Loucy (cell line): ENCODE measurements around the gene THSD7A.

ENCODE experiments used
- H2AFZ ChIP-seq: fragments of 200-600 bp; sonication (generic); 2 replicates; pipeline ENCODE4 v1.6.0; 2016; ENCODE audit warnings: antibody characterized with exemption, mild to moderate bottlenecking, low read length, moderate library complexity
- H3F3A ChIP-seq: fragments of 200-600 bp; 2 replicates; pipeline ENCODE4 v1.6.0; 2016; ENCODE audit warnings: antibody characterized with exemption, low read depth, mild to moderate bottlenecking
- H3K27me3 ChIP-seq: fragments of 200-600 bp; sonication (generic); 2 replicates; pipeline ENCODE4 v1.6.1; 2014; ENCODE audit warnings: low read length, mild to moderate bottlenecking; ENCODE audit not compliant: insufficient read depth, poor library complexity, severe bottlenecking
- H3K36me3 ChIP-seq: fragments of 200-600 bp; sonication (generic); 2 replicates; pipeline ENCODE4 v1.6.1; 2016; ENCODE audit warnings: low read length; ENCODE audit not compliant: insufficient read depth
- H3K4me1 ChIP-seq: fragments of 200-600 bp; sonication (generic); 2 replicates; pipeline ENCODE4 v1.5.1; 2014; ENCODE audit warnings: low read length, mild to moderate bottlenecking; ENCODE audit not compliant: insufficient read depth, poor library complexity, severe bottlenecking
- H3K4me2 ChIP-seq: fragments of 200-600 bp; sonication (generic); 2 replicates; pipeline ENCODE4 v1.6.0; 2014; ENCODE audit warnings: antibody characterized with exemption, low read length, low read depth, mild to moderate bottlenecking; ENCODE audit not compliant: poor library complexity, severe bottlenecking
- H3K4me3 ChIP-seq: fragments of 200-600 bp; sonication (generic); 2 replicates; pipeline ENCODE4 v1.5.1; 2014; ENCODE audit warnings: low read length, mild to moderate bottlenecking, mixed read lengths; ENCODE audit not compliant: poor library complexity, severe bottlenecking
- H3K79me2 ChIP-seq: fragments of 200-600 bp; sonication (generic); 2 replicates; pipeline ENCODE4 v1.6.1; 2014; ENCODE audit warnings: low read length; ENCODE audit not compliant: insufficient read depth
- H3K9ac ChIP-seq: fragments of 200-600 bp; sonication (generic); 2 replicates; pipeline ENCODE4 v1.6.0; 2014; ENCODE audit warnings: mild to moderate bottlenecking, low read depth, low read length, moderate library complexity; ENCODE audit not compliant: poor library complexity, severe bottlenecking
- H3K9me2 ChIP-seq: fragments of 200-600 bp; sonication (generic); replicated peaks from 2 replicates; pipeline ENCODE4 v1.6.1; 2016; ENCODE audit warnings: low read depth, low read length, mixed read lengths
- H3K9me3 ChIP-seq: fragments of 200-600 bp; sonication (generic); 2 replicates; pipeline ENCODE4 v1.6.1; 2014; ENCODE audit warnings: mild to moderate bottlenecking, antibody characterized with exemption, low read length, low read depth; ENCODE audit not compliant: insufficient read depth
- H4K20me1 ChIP-seq: fragments of 200-600 bp; sonication (generic); 2 replicates; pipeline ENCODE4 v1.6.0; 2014; ENCODE audit warnings: antibody characterized with exemption, low read length, mild to moderate bottlenecking; ENCODE audit not compliant: insufficient read depth, poor library complexity, severe bottlenecking
- EZH2phosphoT487 ChIP-seq: fragments of 200-600 bp; IDR thresholded peaks from 2 replicates; pipeline ENCODE4 v1.6.1; 2018; ENCODE audit warnings: antibody characterized with exemption, mild to moderate bottlenecking, moderate library complexity, borderline replicate concordance
- TF ChIP-seq, protein P1 (sequence below): fragments of 200-600 bp; sonication (generic); conservative IDR thresholded peaks from 2 replicates; pipeline ENCODE4 v1.5.1; 2014; ENCODE audit warnings: mild to moderate bottlenecking, antibody characterized with exemption, low read length

The THSD7A gene

GRCh38 chr7:11336432-11336831, 495.6 kb downstream of the THSD7A start:
- no peaks in the 10 kb centered on the region for H3K36me3 ChIP-seq
- no peaks in the 10 kb centered on the region for H3K27me3 ChIP-seq
- H3K9ac ChIP-seq, result no peak overlapping the region
- H3K4me2 ChIP-seq, result no peak overlapping the region
- no peaks in the 10 kb centered on the region for H3F3A ChIP-seq
- no peaks in the 10 kb centered on the region for H3K79me2 ChIP-seq
- no peaks in the 10 kb centered on the region for H3K9me3 ChIP-seq
- H3K4me1 ChIP-seq, result no peaks in the 10 kb centered on the region
- no peak overlapping the region for H2AFZ ChIP-seq
- no peaks in the 10 kb centered on the region for H4K20me1 ChIP-seq
- no peak overlapping the region for H3K4me3 ChIP-seq
- no peak for TF ChIP-seq EZH2phosphoT487
- TF ChIP-seq, protein P1, sequence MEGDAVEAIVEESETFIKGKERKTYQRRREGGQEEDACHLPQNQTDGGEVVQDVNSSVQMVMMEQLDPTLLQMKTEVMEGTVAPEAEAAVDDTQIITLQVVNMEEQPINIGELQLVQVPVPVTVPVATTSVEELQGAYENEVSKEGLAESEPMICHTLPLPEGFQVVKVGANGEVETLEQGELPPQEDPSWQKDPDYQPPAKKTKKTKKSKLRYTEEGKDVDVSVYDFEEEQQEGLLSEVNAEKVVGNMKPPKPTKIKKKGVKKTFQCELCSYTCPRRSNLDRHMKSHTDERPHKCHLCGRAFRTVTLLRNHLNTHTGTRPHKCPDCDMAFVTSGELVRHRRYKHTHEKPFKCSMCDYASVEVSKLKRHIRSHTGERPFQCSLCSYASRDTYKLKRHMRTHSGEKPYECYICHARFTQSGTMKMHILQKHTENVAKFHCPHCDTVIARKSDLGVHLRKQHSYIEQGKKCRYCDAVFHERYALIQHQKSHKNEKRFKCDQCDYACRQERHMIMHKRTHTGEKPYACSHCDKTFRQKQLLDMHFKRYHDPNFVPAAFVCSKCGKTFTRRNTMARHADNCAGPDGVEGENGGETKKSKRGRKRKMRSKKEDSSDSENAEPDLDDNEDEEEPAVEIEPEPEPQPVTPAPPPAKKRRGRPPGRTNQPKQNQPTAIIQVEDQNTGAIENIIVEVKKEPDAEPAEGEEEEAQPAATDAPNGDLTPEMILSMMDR, result no peak
- H3K9me2 ChIP-seq, result no peaks in the 10 kb centered on the region

DNA sequence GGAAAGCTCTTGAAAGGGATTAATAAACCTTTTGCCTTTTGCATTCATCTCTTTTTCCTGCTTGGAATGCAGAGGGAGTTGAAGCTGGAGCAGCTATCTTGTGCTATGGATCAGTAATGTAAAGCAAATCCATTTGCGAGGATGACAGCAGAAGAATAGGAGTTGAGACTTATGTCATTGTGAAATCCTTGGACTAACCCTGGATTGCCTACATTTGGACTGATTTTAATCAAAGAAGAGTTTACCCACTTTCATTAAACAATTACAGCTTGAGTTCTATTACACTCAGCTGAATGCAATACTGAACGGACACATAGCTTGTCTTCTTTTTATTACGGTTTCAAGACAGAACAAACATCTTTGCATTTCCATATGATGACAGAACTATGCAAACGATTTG, 496.1 kb downstream of the THSD7A start:
- no peaks in the 10 kb centered on the region for H3F3A ChIP-seq
- no peaks in the 10 kb centered on the region for H3K9me3 ChIP-seq
- H3K9ac ChIP-seq, result no peak overlapping the region
- H2AFZ ChIP-seq, result no peak overlapping the region
- no peak overlapping the region for H3K4me2 ChIP-seq
- no peaks in the 10 kb centered on the region for H3K4me1 ChIP-seq
- no peaks in the 10 kb centered on the region for H3K27me3 ChIP-seq
- H3K4me3 ChIP-seq, result no peak overlapping the region
- TF ChIP-seq EZH2phosphoT487, result no peak
- TF ChIP-seq, protein P1, result no peak
- H4K20me1 ChIP-seq, result no peaks in the 10 kb centered on the region
- no peaks in the 10 kb centered on the region for H3K9me2 ChIP-seq
- H3K36me3 ChIP-seq, result no peaks in the 10 kb centered on the region
- H3K79me2 ChIP-seq, result no peaks in the 10 kb centered on the region

- Histone ChIP-seq H3K9ac (no peak overlapping the region), H3K4me2 (no peak overlapping the region), H2AFZ (no peak overlapping the region), H4K20me1 (no peaks in the 10 kb centered on the region), H3K4me3 (no peak overlapping the region), H3K4me1 (no peaks in the 10 kb centered on the region), H3K9me3 (no peaks in the 10 kb centered on the region), H3K36me3 (no peaks in the 10 kb centered on the region), H3F3A (no peaks in the 10 kb centered on the region), H3K27me3 (no peaks in the 10 kb centered on the region), H3K9me2 (no peaks in the 10 kb centered on the region), H3K79me2 (no peaks in the 10 kb centered on the region)
- TF ChIP-seq, protein P1, result no peak
- TF ChIP-seq EZH2phosphoT487, result no peak
These were observed 499.2 kb downstream of the THSD7A start for GRCh38 chr7:11332865-11333228.
